Measurements from ENCODE around the gene IFNGR1.

GRCh38 chr6:137236581-137237355 is 17.6 kb upstream of the IFNGR1 start:
- TF ChIP-seq POLR2A (IDR thresholded peaks at IDR 0.05) = no peak
- no peak for TF ChIP-seq CTCF (IDR thresholded peaks at IDR 0.05)
- no peak for TF ChIP-seq POLR2AphosphoS5 (IDR thresholded peaks at IDR 0.05)
